PC-3 (cell line): ENCODE results near the gene EXD3. TPM values are rescaled to one million over a fixed set of nuclear protein-coding genes. Genes with fewer than 3 reads are reported as not detected.

ENCODE experiments used
- ATAC-seq: fragments of 200-7000 bp; cut with Tn5 transposase; 2 replicates; pipeline ENCODE4 v1.9.1; 2020; ENCODE audit warnings: mild to moderate bottlenecking, moderate library complexity
- BruUV-seq: library from RNA; stranded (reverse); fragments of 400-500 nt; replicated peaks from 2 replicates; lab custom pipeline; 2021; lab: Mats Ljungman, UMichigan
- CTCF ChIA-PET: fragments of 300-600 bp; sonication (Branson Sonifier 250); formaldehyde crosslinking; loops from one replicate; lab custom pipeline; 2022; ENCODE audit warnings: antibody characterized with exemption; lab: Charles Lee
- POLR2A ChIA-PET: fragments of 300-600 bp; sonication (Branson Sonifier 250); formaldehyde crosslinking; loops from one replicate; lab custom pipeline; 2022; ENCODE audit warnings: antibody characterized with exemption; ENCODE audit not compliant: unreplicated experiment; lab: Charles Lee
- DNase-seq: peaks from one replicate; pipeline ENCODE4 v3.0.0-alpha.2; 2015
- H2AFZ ChIP-seq: fragments of 300-600 bp; sonication (generic); 2 replicates; pipeline ENCODE4 v1.6.0; 2016; ENCODE audit warnings: antibody characterized with exemption, low read length
- H3F3A ChIP-seq: fragments of 300-600 bp; sonication (generic); one replicate; pipeline ENCODE4 v1.6.0; 2017; ENCODE audit warnings: antibody characterized with exemption, low read length, control low read depth, mild to moderate bottlenecking; ENCODE audit not compliant: unreplicated experiment
- H3K27ac ChIP-seq: fragments of 300-600 bp; sonication (generic); 2 replicates; pipeline ENCODE4 v1.5.1; 2016; ENCODE audit warnings: mild to moderate bottlenecking, low read length
- H3K27me3 ChIP-seq: fragments of 300-600 bp; sonication (generic); 2 replicates; pipeline ENCODE4 v1.6.1; 2016; ENCODE audit warnings: low read length, mixed read lengths
- H3K36me3 ChIP-seq: fragments of 300-600 bp; sonication (generic); 2 replicates; pipeline ENCODE4 v1.6.1; 2016; ENCODE audit warnings: low read depth, mixed run types, low read length, mixed read lengths
- H3K4me1 ChIP-seq: fragments of 300-600 bp; sonication (generic); 2 replicates; pipeline ENCODE4 v1.5.1; 2016; ENCODE audit warnings: low read length; ENCODE audit not compliant: insufficient read depth
- H3K4me2 ChIP-seq: fragments of 300-600 bp; sonication (generic); 2 replicates; pipeline ENCODE4 v1.6.0; 2016; ENCODE audit warnings: low read length
- H3K4me3 ChIP-seq: fragments of 300-600 bp; sonication (generic); 2 replicates; pipeline ENCODE4 v1.5.1; 2016; ENCODE audit warnings: mild to moderate bottlenecking, low read length, mixed read lengths
- H3K79me2 ChIP-seq: fragments of 300-600 bp; sonication (generic); 2 replicates; pipeline ENCODE4 v1.6.1; 2017; ENCODE audit warnings: low read length, mixed read lengths
- H3K9ac ChIP-seq: fragments of 300-600 bp; sonication (generic); 2 replicates; pipeline ENCODE4 v1.6.0; 2016; ENCODE audit warnings: mild to moderate bottlenecking, low read length
- H3K9me2 ChIP-seq: fragments of 300-600 bp; sonication (generic); replicated peaks from 2 replicates; pipeline ENCODE4 v1.6.1; 2016; ENCODE audit warnings: mixed run types, low read length, mixed read lengths
- H3K9me3 ChIP-seq: fragments of 300-600 bp; sonication (generic); 2 replicates; pipeline ENCODE4 v1.6.1; 2016; ENCODE audit warnings: low read length, mixed read lengths
- H4K20me1 ChIP-seq: fragments of 300-600 bp; sonication (generic); 2 replicates; pipeline ENCODE4 v1.6.1; 2016; ENCODE audit warnings: low read length, mixed read lengths
- CTCF ChIP-seq: fragments of 300-600 bp; sonication (generic); conservative IDR thresholded peaks from 2 replicates; pipeline ENCODE4 v1.5.1; 2017; ENCODE audit warnings: antibody characterized with exemption, low read depth, mild to moderate bottlenecking, low read length
- EZH2 ChIP-seq: fragments of 300-600 bp; sonication (generic); IDR thresholded peaks from one replicate; pipeline ENCODE4 v1.6.1; 2017; ENCODE audit warnings: antibody characterized with exemption, mild to moderate bottlenecking, low read length; ENCODE audit not compliant: unreplicated experiment
- EZH2phosphoT487 ChIP-seq: fragments of 300-600 bp; sonication (generic); IDR thresholded peaks from 2 replicates; pipeline ENCODE4 v1.6.1; 2018; ENCODE audit warnings: mild to moderate bottlenecking, antibody characterized with exemption, low read length, borderline replicate concordance
- intact Hi-C: fragments of 100-400 bp; cut with micrococcal nuclease; formaldehyde crosslinking; loops from 2 replicates; pipeline ENCODE4 v1.9.0; 2023
- total RNA-seq: library from RNA; depleted of rRNA; stranded (reverse); fragments of >200 nt; gene quantifications from 2 replicates; pipeline ENCODE4 v1.2.3, GENCODE V29; 2014

The EXD3 gene
- total RNA-seq, 1 experiment from 2014 or later, result 1.9 TPM

GRCh38 chr9:137302118-137302448, 120.9 kb downstream of the EXD3 start, which contains the start of gene NRARP:
Gene NRARP (minus strand): TSS chr9:137302271. CDS start chr9:137301928, 343 bp downstream.
- Histone ChIP-seq H3K4me3 (peak within 1 kb of the TSS; percentile 89), H3K36me3 (no peaks in the 10 kb centered on the region), H3K9ac (peak within 1 kb of the TSS; percentile 73), H3K9me2 (no peaks in the 10 kb centered on the region), H3F3A (no peaks in the 10 kb centered on the region), H3K27me3 (no peaks in the 10 kb centered on the region), H2AFZ (peak within 1 kb of the TSS; percentile 55; the same call in 1 of the 2 replicates), H3K4me1 (peaks cover 5% of the 10 kb centered on the region; the same call in 1 of the 2 replicates), H3K79me2 (peaks cover 15% of the 10 kb centered on the region), H3K27ac (peak within 1 kb of the TSS; percentile 30), H4K20me1 (peaks cover 10% of the 10 kb centered on the region), H3K4me2 (peak within 1 kb of the TSS; percentile 89), H3K9me3 (no peaks in the 10 kb centered on the region)
- no peak for TF ChIP-seq EZH2
- TF ChIP-seq EZH2phosphoT487, result no peak
- TF ChIP-seq CTCF, result no peak
- ChIA-PET POLR2A (interaction anchor here (0.6 kb wide), 1 partner anchor 29 kb away, joined by 3 read pairs; no protein-coding TSS in a partner anchor), CTCF (interaction anchor here (0.5 to 1.9 kb wide), 2 partner anchors 15 to 151 kb away, joined by 3 to 5 read pairs; no protein-coding TSS in a partner anchor)
- peak; percentile 65 for ATAC-seq
- no TSS peak for BruUV-seq
- peak; percentile 85 for DNase-seq
- intact Hi-C loops, result no loop called here

GRCh38 chr9:137301081-137301947, 121.6 kb downstream of the EXD3 start:
- intact Hi-C loops, result no loop called here
- Histone ChIP-seq H3K9me2 (no peaks in the 10 kb centered on the region), H3K4me2 (peak overlapping the region; percentile 89), H4K20me1 (peaks cover 10% of the 10 kb centered on the region), H3F3A (no peaks in the 10 kb centered on the region), H2AFZ (no peak overlapping the region), H3K9me3 (no peaks in the 10 kb centered on the region), H3K27me3 (no peaks in the 10 kb centered on the region), H3K4me3 (peak overlapping the region; percentile 89), H3K36me3 (no peaks in the 10 kb centered on the region), H3K27ac (peak overlapping the region; percentile 30), H3K79me2 (peaks cover 15% of the 10 kb centered on the region), H3K4me1 (peaks cover 5% of the 10 kb centered on the region; the same call in 1 of the 2 replicates), H3K9ac (peak overlapping the region; percentile 73)
- ATAC-seq, result peak; percentile 42
- ChIA-PET CTCF (interaction anchor here (1.9 kb wide), 1 partner anchor 15 kb away, joined by 5 read pairs; no protein-coding TSS in a partner anchor), POLR2A (interaction anchor here (0.6 kb wide), 2 partner anchors 29 to 215 kb away, joined by 3 read pairs; no protein-coding TSS in a partner anchor)
- no TSS peak for BruUV-seq
- TF ChIP-seq CTCF (no peak), EZH2phosphoT487 (no peak), EZH2 (no peak)
- peak; percentile 64 for DNase-seq
